K562 (cell line): ENCODE measurements around the gene CCR8.

ENCODE experiments used
- DNMT1 ChIP-seq: fragments of 450-650 bp; IDR thresholded peaks from 2 replicates; pipeline ENCODE4 v1.6.1; 2016; ENCODE audit warnings: antibody characterized with exemption, mild to moderate bottlenecking
- GABPA ChIP-seq: fragments of 200-800 bp; sonication (Bioruptor generic); conservative IDR thresholded peaks from 2 replicates; pipeline ENCODE4 v1.6.1; 2016; ENCODE audit warnings: low read depth, missing genetic modification characterization, missing compliant biosample characterization
- HSF4 ChIP-seq: fragments of 250-450 bp; sonication (Bioruptor Pico); IDR thresholded peaks from 2 replicates; pipeline ENCODE4 v2.1.2; 2022; ENCODE audit warnings: mild to moderate bottlenecking, moderate library complexity, borderline replicate concordance
- NFYB ChIP-seq: IDR thresholded peaks from 2 replicates; pipeline ENCODE4 v1.6.1; 2011; ENCODE audit warnings: mild to moderate bottlenecking, moderate library complexity; ENCODE audit not compliant: insufficient read length; ENCODE audit errors: extremely low read depth
- NR3C1 ChIP-seq: sonication (generic); formaldehyde crosslinking; IDR thresholded peaks from 2 replicates; pipeline ENCODE4 v1.8.1; 2022; ENCODE audit warnings: missing genetic modification reagents
- REST ChIP-seq, 2 experiments: fragments of 450-650 bp; formaldehyde crosslinking in 1 of 2; IDR thresholded peaks; 2 replicates each; pipeline versions ENCODE4 v1.4.0 to v1.6.1; 2014 to 2020; ENCODE audit warnings: mild to moderate bottlenecking in 2 of 2, borderline replicate concordance in 1 of 2, low read depth in 1 of 2
- SAP30 ChIP-seq: fragments of 200-600 bp; sonication (generic); IDR thresholded peaks from 2 replicates; pipeline ENCODE4 v1.6.1; 2012; ENCODE audit warnings: borderline replicate concordance, low read depth, mild to moderate bottlenecking, moderate library complexity, low read length, control low read depth, inconsistent platforms; ENCODE audit not compliant: insufficient read depth, poor library complexity, severe bottlenecking
- SETDB1 ChIP-seq: IDR thresholded peaks from one replicate; pipeline ENCODE4 v1.6.1; 2012; ENCODE audit warnings: low read length, control low read depth, inconsistent platforms
- TAF1 ChIP-seq: IDR thresholded peaks from 2 replicates; pipeline ENCODE4 v1.6.1; 2011; ENCODE audit warnings: mild to moderate bottlenecking, low read length, moderate library complexity; ENCODE audit not compliant: insufficient read depth, control insufficient read depth, severe bottlenecking; ENCODE audit errors: extremely low read depth
- TF ChIP-seq, protein P1 (sequence below), 2 experiments: IDR thresholded peaks; 2 replicates each; pipeline ENCODE4 v1.6.1; 2012; ENCODE audit warnings: improper control_type of control experiment in 2 of 2, low read depth in 2 of 2, low read length in 2 of 2, borderline replicate concordance in 1 of 2
- TF ChIP-seq, protein P2 (sequence below): sonication (generic); formaldehyde crosslinking; IDR thresholded peaks from 2 replicates; pipeline ENCODE4 v1.8.1; 2023; ENCODE audit warnings: mild to moderate bottlenecking, missing genetic modification reagents
- TF ChIP-seq, protein P3 (sequence below): sonication (generic); formaldehyde crosslinking; IDR thresholded peaks from 2 replicates; pipeline ENCODE4 v1.8.1; 2023; ENCODE audit warnings: mild to moderate bottlenecking, missing genetic modification reagents
- TF ChIP-seq, protein P4 (sequence below): conservative IDR thresholded peaks from 2 replicates; pipeline ENCODE4 v1.6.1; 2011; ENCODE audit warnings: low read depth, mild to moderate bottlenecking, low read length; ENCODE audit not compliant: control insufficient read depth

- TF ChIP-seq SAP30 (no peak), GABPA (no peak), NR3C1 (CRISPR knock-in tag) (no peak), HSF4 (no peak), REST (IDR thresholded peaks at IDR 0.05; ENCODE audit: borderline replicate concordance) (no peak), REST (CRISPR knock-in tag; IDR thresholded peaks at IDR 0.05; ENCODE audit: low read depth) (no peak), DNMT1 (no peak), NFYB (no peak), TAF1 (no peak), SETDB1 (no peak)
- TF ChIP-seq, protein P1, sequence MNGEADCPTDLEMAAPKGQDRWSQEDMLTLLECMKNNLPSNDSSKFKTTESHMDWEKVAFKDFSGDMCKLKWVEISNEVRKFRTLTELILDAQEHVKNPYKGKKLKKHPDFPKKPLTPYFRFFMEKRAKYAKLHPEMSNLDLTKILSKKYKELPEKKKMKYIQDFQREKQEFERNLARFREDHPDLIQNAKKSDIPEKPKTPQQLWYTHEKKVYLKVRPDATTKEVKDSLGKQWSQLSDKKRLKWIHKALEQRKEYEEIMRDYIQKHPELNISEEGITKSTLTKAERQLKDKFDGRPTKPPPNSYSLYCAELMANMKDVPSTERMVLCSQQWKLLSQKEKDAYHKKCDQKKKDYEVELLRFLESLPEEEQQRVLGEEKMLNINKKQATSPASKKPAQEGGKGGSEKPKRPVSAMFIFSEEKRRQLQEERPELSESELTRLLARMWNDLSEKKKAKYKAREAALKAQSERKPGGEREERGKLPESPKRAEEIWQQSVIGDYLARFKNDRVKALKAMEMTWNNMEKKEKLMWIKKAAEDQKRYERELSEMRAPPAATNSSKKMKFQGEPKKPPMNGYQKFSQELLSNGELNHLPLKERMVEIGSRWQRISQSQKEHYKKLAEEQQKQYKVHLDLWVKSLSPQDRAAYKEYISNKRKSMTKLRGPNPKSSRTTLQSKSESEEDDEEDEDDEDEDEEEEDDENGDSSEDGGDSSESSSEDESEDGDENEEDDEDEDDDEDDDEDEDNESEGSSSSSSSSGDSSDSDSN (IDR thresholded peaks at IDR 0.05; ENCODE audit: borderline replicate concordance in 1 of 2, low read depth in 2 of 2, low read length in 2 of 2) = no peak
- TF ChIP-seq, protein P2, sequence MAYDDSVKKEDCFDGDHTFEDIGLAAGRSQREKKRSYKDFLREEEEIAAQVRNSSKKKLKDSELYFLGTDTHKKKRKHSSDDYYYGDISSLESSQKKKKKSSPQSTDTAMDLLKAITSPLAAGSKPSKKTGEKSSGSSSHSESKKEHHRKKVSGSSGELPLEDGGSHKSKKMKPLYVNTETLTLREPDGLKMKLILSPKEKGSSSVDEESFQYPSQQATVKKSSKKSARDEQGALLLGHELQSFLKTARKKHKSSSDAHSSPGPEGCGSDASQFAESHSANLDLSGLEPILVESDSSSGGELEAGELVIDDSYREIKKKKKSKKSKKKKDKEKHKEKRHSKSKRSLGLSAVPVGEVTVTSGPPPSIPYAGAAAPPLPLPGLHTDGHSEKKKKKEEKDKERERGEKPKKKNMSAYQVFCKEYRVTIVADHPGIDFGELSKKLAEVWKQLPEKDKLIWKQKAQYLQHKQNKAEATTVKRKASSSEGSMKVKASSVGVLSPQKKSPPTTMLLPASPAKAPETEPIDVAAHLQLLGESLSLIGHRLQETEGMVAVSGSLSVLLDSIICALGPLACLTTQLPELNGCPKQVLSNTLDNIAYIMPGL (CRISPR knock-in tag) = no peak
- TF ChIP-seq, protein P3, sequence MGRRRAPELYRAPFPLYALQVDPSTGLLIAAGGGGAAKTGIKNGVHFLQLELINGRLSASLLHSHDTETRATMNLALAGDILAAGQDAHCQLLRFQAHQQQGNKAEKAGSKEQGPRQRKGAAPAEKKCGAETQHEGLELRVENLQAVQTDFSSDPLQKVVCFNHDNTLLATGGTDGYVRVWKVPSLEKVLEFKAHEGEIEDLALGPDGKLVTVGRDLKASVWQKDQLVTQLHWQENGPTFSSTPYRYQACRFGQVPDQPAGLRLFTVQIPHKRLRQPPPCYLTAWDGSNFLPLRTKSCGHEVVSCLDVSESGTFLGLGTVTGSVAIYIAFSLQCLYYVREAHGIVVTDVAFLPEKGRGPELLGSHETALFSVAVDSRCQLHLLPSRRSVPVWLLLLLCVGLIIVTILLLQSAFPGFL = no peak
- TF ChIP-seq, protein P4, sequence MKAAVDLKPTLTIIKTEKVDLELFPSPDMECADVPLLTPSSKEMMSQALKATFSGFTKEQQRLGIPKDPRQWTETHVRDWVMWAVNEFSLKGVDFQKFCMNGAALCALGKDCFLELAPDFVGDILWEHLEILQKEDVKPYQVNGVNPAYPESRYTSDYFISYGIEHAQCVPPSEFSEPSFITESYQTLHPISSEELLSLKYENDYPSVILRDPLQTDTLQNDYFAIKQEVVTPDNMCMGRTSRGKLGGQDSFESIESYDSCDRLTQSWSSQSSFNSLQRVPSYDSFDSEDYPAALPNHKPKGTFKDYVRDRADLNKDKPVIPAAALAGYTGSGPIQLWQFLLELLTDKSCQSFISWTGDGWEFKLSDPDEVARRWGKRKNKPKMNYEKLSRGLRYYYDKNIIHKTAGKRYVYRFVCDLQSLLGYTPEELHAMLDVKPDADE = no peak
Measured at GRCh38 chr3:39349080-39349479, 19.6 kb downstream of the CCR8 start.
